DND-41 (cell line): ENCODE results near the gene TP53.

Experiments used
- ATAC-seq: fragments of 200-7000 bp; cut with Tn5 transposase; 3 replicates; pipeline ENCODE4 v1.9.1; 2021; ENCODE audit warnings: low read depth; ENCODE audit not compliant: insufficient read depth
- DNase-seq: peaks from one replicate; pipeline ENCODE4 v3.0.0-alpha.2; 2020
- H2AFZ ChIP-seq: 2 replicates; pipeline ENCODE4 v1.6.0; 2012; ENCODE audit warnings: low read depth, low read length
- H3K27ac ChIP-seq: 2 replicates; pipeline ENCODE4 v1.5.1; 2012; ENCODE audit warnings: low read length, inconsistent platforms
- H3K27me3 ChIP-seq: fragments of 200-600 bp; sonication (generic); 2 replicates; pipeline ENCODE4 v1.6.0; 2012; ENCODE audit warnings: low read length, mild to moderate bottlenecking, inconsistent platforms; ENCODE audit not compliant: insufficient read depth, poor library complexity
- H3K36me3 ChIP-seq: 2 replicates; pipeline ENCODE4 v1.5.1; 2012; ENCODE audit warnings: low read length, inconsistent platforms; ENCODE audit not compliant: insufficient read depth
- H3K4me1 ChIP-seq: 2 replicates; pipeline ENCODE4 v1.5.1; 2012; ENCODE audit warnings: mild to moderate bottlenecking, low read length; ENCODE audit not compliant: insufficient read depth
- H3K4me2 ChIP-seq: 2 replicates; pipeline ENCODE4 v1.6.0; 2012; ENCODE audit warnings: mild to moderate bottlenecking, moderate library complexity, low read length, inconsistent platforms; ENCODE audit not compliant: insufficient read depth
- H3K4me3 ChIP-seq, 2 experiments: fragments of 200-600 bp in 1 of 2; shearing (Covaris generic) in 1 of 2; 2 replicates each; pipeline ENCODE4 v1.5.1; 2012 to 2016; ENCODE audit warnings: inconsistent platforms in 2 of 2, low read length in 2 of 2, mild to moderate bottlenecking in 2 of 2, low read depth in 1 of 2, moderate library complexity in 1 of 2
- H3K79me2 ChIP-seq: 2 replicates; pipeline ENCODE4 v1.6.0; 2012; ENCODE audit warnings: low read length, inconsistent platforms; ENCODE audit not compliant: insufficient read depth
- H3K9ac ChIP-seq: 2 replicates; pipeline ENCODE4 v1.6.0; 2012; ENCODE audit warnings: low read depth, mild to moderate bottlenecking, inconsistent platforms, low read length, moderate library complexity
- H3K9me3 ChIP-seq: 2 replicates; pipeline ENCODE4 v1.5.1; 2012; ENCODE audit warnings: low read length, moderate library complexity, mild to moderate bottlenecking, inconsistent platforms; ENCODE audit not compliant: insufficient read depth, severe bottlenecking
- H4K20me1 ChIP-seq: 2 replicates; pipeline ENCODE4 v1.6.0; 2012; ENCODE audit warnings: low read length; ENCODE audit not compliant: insufficient read depth
- CTCF ChIP-seq: IDR thresholded peaks from 2 replicates; pipeline ENCODE4 v1.5.1; 2012; ENCODE audit warnings: borderline replicate concordance, low read length, moderate library complexity, mild to moderate bottlenecking; ENCODE audit not compliant: poor library complexity, severe bottlenecking; ENCODE audit errors: extremely low read depth
- EZH2 ChIP-seq: IDR thresholded peaks from 3 replicates; pipeline ENCODE4 v1.6.1; 2012; ENCODE audit warnings: borderline replicate concordance, low read depth, mild to moderate bottlenecking, moderate library complexity, low read length, inconsistent platforms; ENCODE audit not compliant: severe bottlenecking

TP53 gene

GRCh38 chr17:7697828-7698588 lies 10.7 kb upstream of the TP53 start:
- ATAC-seq = no peak
- Histone ChIP-seq H3K79me2 (no peaks in the 10 kb centered on the region), H3K4me2 (no peak overlapping the region), H3K36me3 (peaks cover 50% of the 10 kb centered on the region), H3K4me3 (no peak overlapping the region), H3K4me1 (no peaks in the 10 kb centered on the region), H3K9me3 (no peaks in the 10 kb centered on the region), H3K27ac (no peak overlapping the region), H3K9ac (no peak overlapping the region), H4K20me1 (peaks cover 6% of the 10 kb centered on the region; the same call in 1 of the 2 replicates), H3K27me3 (no peaks in the 10 kb centered on the region), H2AFZ (no peak overlapping the region)
- TF ChIP-seq CTCF = no peak
- no peak for TF ChIP-seq EZH2
- no peak for DNase-seq

- Histone ChIP-seq H3K36me3 (peaks cover 32% of the 10 kb centered on the region), H3K4me1 (no peaks in the 10 kb centered on the region), H3K4me3 (no peak overlapping the region), H3K27ac (no peak overlapping the region), H4K20me1 (no peaks in the 10 kb centered on the region), H3K27me3 (no peaks in the 10 kb centered on the region), H3K9me3 (no peaks in the 10 kb centered on the region), H3K4me2 (no peak overlapping the region), H3K9ac (no peak overlapping the region), H3K79me2 (no peaks in the 10 kb centered on the region), H2AFZ (no peak overlapping the region)
- ATAC-seq (no peak), DNase-seq (no peak)
- TF ChIP-seq EZH2 (no peak), CTCF (no peak)
Observed at GRCh38 chr17:7695586-7695985, 8.3 kb upstream of the TP53 start.

GRCh38 chr17:7688808-7689316 lies 1.6 kb upstream of the TP53 start:
- no peak for ATAC-seq
- peak overlapping the region; percentile 81 for H3K27ac ChIP-seq
- H3K4me2 ChIP-seq = peak overlapping the region; percentile 98
- H3K9ac ChIP-seq = peak overlapping the region; percentile 92
- H3K79me2 ChIP-seq = peaks cover 50% of the 10 kb centered on the region
- peaks cover 34% of the 10 kb centered on the region for H3K36me3 ChIP-seq
- peak overlapping the region; percentile 96 for H2AFZ ChIP-seq
- TF ChIP-seq EZH2 = no peak
- no peak for TF ChIP-seq CTCF
- no peak for DNase-seq
- no peaks in the 10 kb centered on the region for H3K9me3 ChIP-seq
- H4K20me1 ChIP-seq = peaks cover 20% of the 10 kb centered on the region
- no peaks in the 10 kb centered on the region for H3K27me3 ChIP-seq
- peaks cover 42% of the 10 kb centered on the region for H3K4me1 ChIP-seq
- H3K4me3 ChIP-seq = peak overlapping the region; percentile 69 to 91
